OCI-LY7 (cell line): ENCODE data around the gene CARD8. TPM values are rescaled to one million over a fixed set of nuclear protein-coding genes. Genes with fewer than 3 reads are reported as not detected.

ENCODE experiments used
- total RNA-seq, 2 experiments: library from RNA; depleted of rRNA in 1 of 2; stranded (reverse); fragments of >200 nt in 1 of 2; shearing (Covaris generic) in 1 of 2; gene quantifications; 2 replicates each; pipeline ENCODE4 v1.2.3, GENCODE V29; 2014 to 2022

CARD8 gene
- total RNA-seq, 2 experiments from 2014 or later: 51.0 to 56.1 TPM

Other genes with a start within 250 kb of the CARD8 start
- gene CABP5, start 211.8 kb downstream of the CARD8 start, total RNA-seq (2014; rRNA removed; shearing (Covaris generic)): not detected in 2 replicates
- gene CABP5, start 211.8 kb downstream of the CARD8 start, total RNA-seq (2022): not detected in 2 replicates
- 0.98 and 2.0 TPM in 2 replicates for gene PLA2G4C, start 145.1 kb downstream of the CARD8 start, total RNA-seq (2014; rRNA removed; shearing (Covaris generic))
- gene PLA2G4C, start 145.1 kb downstream of the CARD8 start, total RNA-seq (2022): 1.1 and 1.4 TPM in 2 replicates
- 279 and 291 TPM in 2 replicates for gene LIG1, start 85.6 kb downstream of the CARD8 start, total RNA-seq (2014; rRNA removed; shearing (Covaris generic))
- gene LIG1, start 85.6 kb downstream of the CARD8 start, total RNA-seq (2022): 172 and 219 TPM in 2 replicates
- gene ZSWIM9, start 85.2 kb downstream of the CARD8 start, total RNA-seq (2014; rRNA removed; shearing (Covaris generic)): 3.2 and 4.5 TPM in 2 replicates
- 10.5 and 12.0 TPM in 2 replicates for gene ZSWIM9, start 85.2 kb downstream of the CARD8 start, total RNA-seq (2022)
- not detected in 2 replicates for gene ZNF114, start 14.2 kb upstream of the CARD8 start, total RNA-seq (2014; rRNA removed; shearing (Covaris generic))
- not detected in 2 replicates for gene ZNF114, start 14.2 kb upstream of the CARD8 start, total RNA-seq (2022)
- 14.5 and 33.8 TPM in 2 replicates for gene EMP3, start 69.6 kb upstream of the CARD8 start, total RNA-seq (2014; rRNA removed; shearing (Covaris generic))
- 21.1 and 23.1 TPM in 2 replicates for gene EMP3, start 69.6 kb upstream of the CARD8 start, total RNA-seq (2022)
- 18.2 and 31.1 TPM in 2 replicates for gene TMEM143, start 108.0 kb upstream of the CARD8 start, total RNA-seq (2014; rRNA removed; shearing (Covaris generic))
- gene TMEM143, start 108.0 kb upstream of the CARD8 start, total RNA-seq (2022): 31.4 and 37.9 TPM in 2 replicates
- 0.38 and 0.51 TPM in 2 replicates for gene SYNGR4, start 108.5 kb upstream of the CARD8 start, total RNA-seq (2014; rRNA removed; shearing (Covaris generic))
- gene SYNGR4, start 108.5 kb upstream of the CARD8 start, total RNA-seq (2022): 1.0 and 1.2 TPM in 2 replicates
- 26.2 and 38.8 TPM in 2 replicates for gene KDELR1, start 135.6 kb upstream of the CARD8 start, total RNA-seq (2014; rRNA removed; shearing (Covaris generic))
- 63.8 and 74.0 TPM in 2 replicates for gene KDELR1, start 135.6 kb upstream of the CARD8 start, total RNA-seq (2022)
- gene GRIN2D, start 137.8 kb upstream of the CARD8 start, total RNA-seq (2014; rRNA removed; shearing (Covaris generic)): not detected in 2 replicates
- 0.06 and 0.11 TPM in 2 replicates for gene GRIN2D, start 137.8 kb upstream of the CARD8 start, total RNA-seq (2022)
- gene GRWD1, start 190.1 kb upstream of the CARD8 start, total RNA-seq (2014; rRNA removed; shearing (Covaris generic)): 34.4 and 35.8 TPM in 2 replicates
- gene GRWD1, start 190.1 kb upstream of the CARD8 start, total RNA-seq (2022): 26.3 and 32.1 TPM in 2 replicates
- gene KCNJ14, start 199.7 kb upstream of the CARD8 start, total RNA-seq (2014; rRNA removed; shearing (Covaris generic)): 0.57 and 0.85 TPM in 2 replicates
- gene KCNJ14, start 199.7 kb upstream of the CARD8 start, total RNA-seq (2022): 2.5 and 2.6 TPM in 2 replicates
- gene CYTH2, start 213.5 kb upstream of the CARD8 start, total RNA-seq (2014; rRNA removed; shearing (Covaris generic)): 44.0 and 46.6 TPM in 2 replicates
- gene CYTH2, start 213.5 kb upstream of the CARD8 start, total RNA-seq (2022): 53.2 and 74.8 TPM in 2 replicates